HCT116 (cell line): ENCODE data around the gene STARD7. TPM values are rescaled to one million over a fixed set of nuclear protein-coding genes. Genes with fewer than 3 reads are reported as not detected.

Source experiments
- ATAC-seq: fragments of 200-7000 bp; cut with Tn5 transposase; 2 replicates; pipeline ENCODE4 v1.9.1; 2020; ENCODE audit warnings: mild to moderate bottlenecking, moderate library complexity
- BruUV-seq: library from RNA; stranded (reverse); fragments of 400-500 nt; replicated peaks from 2 replicates; lab custom pipeline; 2021; lab: Mats Ljungman, UMichigan
- CTCF ChIA-PET: fragments of 300-600 bp; sonication (Branson Sonifier 250); formaldehyde crosslinking; loops from one replicate; lab custom pipeline; 2021; ENCODE audit warnings: antibody characterized with exemption; lab: Charles Lee
- POLR2A ChIA-PET: fragments of 300-600, 350-600 bp; sonication (Branson Sonifier 250); formaldehyde crosslinking; loops from one replicate; lab custom pipeline; 2021; ENCODE audit warnings: antibody characterized with exemption; lab: Charles Lee
- RAD21 ChIA-PET, 2 experiments: fragments of 300-600 bp; sonication (Branson Sonifier 250); formaldehyde crosslinking; loops; one replicate each; lab custom pipeline; 2023; ENCODE audit warnings: low total read pairs in 2 of 2; ENCODE audit not compliant: uncharacterized antibody in 2 of 2, unreplicated experiment in 2 of 2, low non-redundant PET in 1 of 2; lab: Charles Lee
- DNase-seq: peaks from one replicate; pipeline ENCODE4 v3.0.0-alpha.2; 2010; ENCODE audit warnings: low read depth, low spot score
- H2AFZ ChIP-seq: fragments of 200-600 bp; shearing (Covaris generic), sonication (generic); 2 replicates; pipeline ENCODE4 v1.6.1; 2017; ENCODE audit warnings: low read depth, mixed run types, mixed read lengths, antibody characterized with exemption, low read length; ENCODE audit not compliant: poor library complexity, severe bottlenecking
- H3K27ac ChIP-seq: 2 replicates; pipeline ENCODE4 v1.5.1; 2012; ENCODE audit warnings: low read depth, low read length
- H3K27me3 ChIP-seq: fragments of 200-600 bp; sonication (generic); 2 replicates; pipeline ENCODE4 v1.6.1; 2016; ENCODE audit warnings: mixed run types, low read length, mixed read lengths; ENCODE audit not compliant: insufficient read depth
- H3K36me3 ChIP-seq, 2 experiments: fragments of 200-500 bp in 1 of 2; fragments of 200-600 bp in 1 of 2; sonication (Bioruptor generic) in 1 of 2; sonication (generic) in 1 of 2; 2 replicates each; pipeline versions ENCODE4 v1.5.1 to v1.6.1; 2014 to 2016; ENCODE audit warnings: low read length in 2 of 2, inconsistent platforms in 1 of 2, mixed read lengths in 1 of 2, mixed run types in 1 of 2; ENCODE audit not compliant: insufficient read depth in 2 of 2, control insufficient read depth in 1 of 2
- H3K4me1 ChIP-seq, 2 experiments: fragments of 200-600 bp in 1 of 2; sonication (generic) in 1 of 2; 2 replicates each; pipeline versions ENCODE4 v1.5.1 to v1.6.1; 2012 to 2017; ENCODE audit warnings: low read length in 2 of 2, inconsistent platforms in 1 of 2, mild to moderate bottlenecking in 1 of 2, mixed read lengths in 1 of 2, mixed run types in 1 of 2, moderate library complexity in 1 of 2; ENCODE audit not compliant: insufficient read depth in 2 of 2, control insufficient read depth in 1 of 2
- H3K4me2 ChIP-seq: fragments of 200-600 bp; sonication (generic); 2 replicates; pipeline ENCODE4 v1.6.1; 2017; ENCODE audit warnings: mixed run types, low read length, mixed read lengths
- H3K4me3 ChIP-seq, 2 experiments: fragments of 200-600 bp in 1 of 2; sonication (generic) in 1 of 2; replicated peaks in 1 of 2; 2 replicates each; pipeline ENCODE4 v1.5.1; 2011 to 2016; ENCODE audit warnings: low read length in 2 of 2, control low read depth in 1 of 2, low read depth in 1 of 2, mild to moderate bottlenecking in 1 of 2, mixed read lengths in 1 of 2, mixed run types in 1 of 2
- H3K79me2 ChIP-seq: fragments of 200-600 bp; sonication (generic); 2 replicates; pipeline ENCODE4 v1.6.1; 2017; ENCODE audit warnings: mild to moderate bottlenecking, mixed run types, low read length, moderate library complexity, mixed read lengths; ENCODE audit not compliant: insufficient read depth
- H3K9ac ChIP-seq: fragments of 200-600 bp; sonication (generic); 2 replicates; pipeline ENCODE4 v1.6.1; 2016; ENCODE audit warnings: low read length, mixed read lengths
- H3K9me2 ChIP-seq: fragments of 200-600 bp; sonication (generic), shearing (Covaris generic); 2 replicates; pipeline ENCODE4 v1.6.1; 2017; ENCODE audit warnings: mixed run types, mild to moderate bottlenecking, moderate library complexity; ENCODE audit not compliant: insufficient read depth
- H3K9me3 ChIP-seq, 2 experiments: fragments of 200-500 bp in 1 of 2; fragments of 200-600 bp in 1 of 2; sonication (Bioruptor generic) in 1 of 2; sonication (generic) in 1 of 2; 2 replicates each; pipeline ENCODE4 v1.6.1; 2014 to 2017; ENCODE audit warnings: low read length in 2 of 2, mixed read lengths in 2 of 2, inconsistent platforms in 1 of 2, low read depth in 1 of 2, mild to moderate bottlenecking in 1 of 2, mixed run types in 1 of 2, moderate library complexity in 1 of 2; ENCODE audit not compliant: control insufficient read depth in 1 of 2, insufficient read depth in 1 of 2
- H4K20me1 ChIP-seq: fragments of 200-600 bp; sonication (generic), shearing (Covaris generic); 2 replicates; pipeline ENCODE4 v1.6.1; 2017; ENCODE audit warnings: mixed run types, mild to moderate bottlenecking, moderate library complexity; ENCODE audit not compliant: insufficient read depth
- CTCF ChIP-seq, 3 experiments: fragments of 200-600 bp in 1 of 3; sonication (generic) in 1 of 3; IDR thresholded peaks in 2 of 3; conservative IDR thresholded peaks in 1 of 3; 2 replicates each; pipeline ENCODE4 v1.5.1; 2012 to 2017; ENCODE audit warnings: low read depth in 2 of 3, low read length in 2 of 3, antibody characterized with exemption in 1 of 3, borderline replicate concordance in 1 of 3, control low read depth in 1 of 3, mild to moderate bottlenecking in 1 of 3, mixed read lengths in 1 of 3, mixed run types in 1 of 3, moderate library complexity in 1 of 3; ENCODE audit not compliant: insufficient read depth in 1 of 3
- SIN3A ChIP-seq: IDR thresholded peaks from 2 replicates; pipeline ENCODE4 v1.6.1; 2012; ENCODE audit warnings: low read depth
- SP1 ChIP-seq: IDR thresholded peaks from 2 replicates; pipeline ENCODE4 v1.6.1; 2012; ENCODE audit warnings: low read depth
- ZNF274 ChIP-seq: fragments of 200-500 bp; sonication (Bioruptor generic); IDR thresholded peaks from 2 replicates; pipeline ENCODE4 v1.6.1; 2014; ENCODE audit warnings: mild to moderate bottlenecking, low read depth, low read length, inconsistent platforms
- intact Hi-C: fragments of 100-400 bp; cut with micrococcal nuclease; formaldehyde crosslinking; loops from 2 replicates; pipeline ENCODE4 v1.10.0; 2022
- total RNA-seq: library from RNA; stranded (reverse); gene quantifications from one replicate; pipeline ENCODE4 v1.2.1, GENCODE V29; 2021; ENCODE audit not compliant: unreplicated experiment
- TF ChIP-seq, protein P1 (sequence below): IDR thresholded peaks from 2 replicates; pipeline ENCODE4 v1.6.1; 2012

The STARD7 gene
- total RNA-seq, 1 experiment from 2014 or later: 160 TPM

DNA sequence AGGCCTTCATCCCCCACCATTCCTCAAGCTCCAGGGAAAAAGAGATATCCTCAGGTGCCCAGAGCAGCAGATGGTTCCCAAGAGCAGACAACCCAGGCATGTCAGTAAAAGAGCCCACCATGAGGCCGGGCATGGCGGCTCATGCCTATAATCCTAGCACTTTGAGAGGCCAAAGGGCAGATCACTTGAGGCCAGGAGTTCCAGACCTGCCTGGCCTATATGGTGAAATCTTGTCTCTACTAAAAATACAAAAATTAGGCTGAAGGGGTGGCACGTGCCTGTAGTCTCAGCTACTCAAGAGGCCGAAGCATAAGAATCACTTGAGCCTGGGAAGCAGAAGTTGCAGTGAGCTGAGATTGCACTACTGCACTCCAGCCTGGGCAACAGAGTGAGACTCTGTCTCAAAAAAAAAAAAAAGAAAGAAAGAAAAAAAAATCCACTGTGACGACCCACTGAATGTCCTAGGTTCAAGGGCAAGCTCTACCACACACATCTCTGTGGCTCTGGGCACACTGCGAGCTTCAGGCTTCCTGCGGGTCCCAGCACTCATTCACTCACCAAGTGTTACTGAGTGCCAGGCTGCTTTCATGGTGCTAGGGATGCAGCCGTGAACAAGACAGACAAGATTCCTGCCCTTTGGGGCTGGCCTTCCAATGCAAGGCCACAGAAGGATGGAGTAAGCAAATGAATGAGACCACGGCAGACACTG lies 56.9 kb downstream of the STARD7 start (continued):
- TF ChIP-seq CTCF (IDR thresholded peaks at IDR 0.05 in 2 of 3, conservative IDR thresholded peaks at IDR 0.05 in 1 of 3; ENCODE audit: borderline replicate concordance in 1 of 3, insufficient read depth in 1 of 3, low read depth in 2 of 3, low read length in 2 of 3): no peak

DNA sequence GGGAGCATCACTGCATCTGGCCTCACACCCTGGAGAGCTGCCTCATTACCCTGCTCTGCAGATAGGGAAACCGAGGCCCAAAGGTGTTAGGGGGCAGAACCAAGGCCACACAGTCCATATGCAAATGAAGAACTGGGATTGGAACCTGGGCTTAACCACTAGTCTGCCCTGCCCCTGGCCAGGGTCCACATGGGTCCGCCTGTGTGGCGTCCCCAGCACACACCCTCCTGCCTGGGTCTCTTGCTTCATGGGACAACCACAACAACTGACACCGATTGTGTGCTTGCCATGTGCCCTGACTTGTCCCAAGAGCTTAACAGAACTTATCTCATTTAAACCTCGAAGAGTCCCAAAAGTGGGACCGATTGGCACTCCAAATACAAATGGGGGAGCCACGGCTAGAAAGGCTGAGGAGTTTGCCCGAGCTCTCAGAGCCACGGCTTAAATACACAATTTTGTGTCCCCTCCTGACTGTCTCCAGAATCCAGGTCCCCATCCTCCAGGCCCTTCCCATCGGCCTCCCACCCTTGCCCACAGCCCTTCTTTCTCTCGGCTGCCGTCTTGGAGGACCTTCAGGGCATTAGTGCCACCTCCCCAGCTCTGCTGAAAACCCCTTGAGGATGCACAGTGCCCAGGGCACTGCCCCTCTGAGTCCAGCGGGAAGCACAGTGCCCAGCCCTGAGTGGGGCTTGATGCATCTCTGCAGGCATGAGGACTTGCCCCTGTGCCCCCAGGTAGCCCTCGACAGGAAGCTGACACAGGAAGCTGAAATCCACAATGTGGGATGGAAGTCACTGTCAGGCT lies 57.6 kb downstream of the STARD7 start:
- TF ChIP-seq SIN3A (no peak), SP1 (no peak), ZNF274 (no peak)
- TF ChIP-seq, protein P1, sequence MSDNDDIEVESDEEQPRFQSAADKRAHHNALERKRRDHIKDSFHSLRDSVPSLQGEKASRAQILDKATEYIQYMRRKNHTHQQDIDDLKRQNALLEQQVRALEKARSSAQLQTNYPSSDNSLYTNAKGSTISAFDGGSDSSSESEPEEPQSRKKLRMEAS: no peak
- RAD21 ChIA-PET: no interaction called here
- POLR2A ChIA-PET: no interaction called here
- Histone ChIP-seq H3K4me1 (peaks cover 12 to 24% of the 10 kb centered on the region in 2 experiments; a peak in 3 of 4 replicates), H3K27me3 (no peaks in the 10 kb centered on the region), H3K36me3 (no peaks in the 10 kb centered on the region), H3K27ac (no peak overlapping the region), H3K9me2 (no peaks in the 10 kb centered on the region), H3K9ac (no peak overlapping the region), H3K79me2 (no peaks in the 10 kb centered on the region), H3K9me3 (no peaks in the 10 kb centered on the region), H3K4me3 (no peak overlapping the region), H3K4me2 (no peak overlapping the region), H2AFZ (no peak overlapping the region), H4K20me1 (no peaks in the 10 kb centered on the region)
- CTCF ChIA-PET: no interaction called here
- no TSS peak for BruUV-seq
- intact Hi-C loops: no loop called here
- DNase-seq (no peak), ATAC-seq (no peak)
